Measurements from ENCODE around the gene TNFRSF4.

The TNFRSF4 gene

GRCh38 chr1:1165485-1165884, 48.5 kb downstream of the TNFRSF4 start:
- no peak for DNase-seq
- H3K4me1 ChIP-seq (ENCODE audit: insufficient read depth, low read length): no peaks in the 10 kb centered on the region
- H3K4me3 ChIP-seq (ENCODE audit: low read depth in 1 of 2, low read length in 2 of 2): no peak overlapping the region
- no peak for ATAC-seq (ENCODE audit: insufficient read depth, low read depth)
- TF ChIP-seq CTCF (IDR thresholded peaks at IDR 0.05; ENCODE audit: borderline replicate concordance, extremely low read depth, low read length, poor library complexity, severe bottlenecking) (no peak), EZH2 (IDR thresholded peaks at IDR 0.05; ENCODE audit: borderline replicate concordance, low read depth, low read length, severe bottlenecking) (no peak)
- H4K20me1 ChIP-seq (ENCODE audit: insufficient read depth, low read length): peaks cover 2% of the 10 kb centered on the region; the same call in 1 of the 2 replicates
- H3K27me3 ChIP-seq (ENCODE audit: insufficient read depth, low read length, poor library complexity): peaks cover 3% of the 10 kb centered on the region
- H3K9me3 ChIP-seq (ENCODE audit: insufficient read depth, low read length, severe bottlenecking): no peaks in the 10 kb centered on the region
- no peak overlapping the region for H3K9ac ChIP-seq (ENCODE audit: low read depth, low read length)
- no peaks in the 10 kb centered on the region for H3K36me3 ChIP-seq (ENCODE audit: insufficient read depth, low read length)
- H3K27ac ChIP-seq (ENCODE audit: low read length): no peak overlapping the region
- H3K79me2 ChIP-seq (ENCODE audit: insufficient read depth, low read length): no peaks in the 10 kb centered on the region
- no peak overlapping the region for H3K4me2 ChIP-seq (ENCODE audit: insufficient read depth, low read length)
- H2AFZ ChIP-seq (ENCODE audit: low read depth, low read length): no peak overlapping the region

- no peak overlapping the region for H3K4me2 ChIP-seq (ENCODE audit: insufficient read depth, low read length)
Observed at GRCh38 chr1:1164701-1165451, 49.1 kb downstream of the TNFRSF4 start.

GRCh38 chr1:1164361-1164700, 49.6 kb downstream of the TNFRSF4 start:
- Histone ChIP-seq H3K4me1 (ENCODE audit: insufficient read depth, low read length) (no peaks in the 10 kb centered on the region), H3K79me2 (ENCODE audit: insufficient read depth, low read length) (no peaks in the 10 kb centered on the region), H3K4me3 (ENCODE audit: low read depth in 1 of 2, low read length in 2 of 2) (no peak overlapping the region), H3K27ac (ENCODE audit: low read length) (no peak overlapping the region), H3K4me2 (ENCODE audit: insufficient read depth, low read length) (no peak overlapping the region), H3K36me3 (ENCODE audit: insufficient read depth, low read length) (no peaks in the 10 kb centered on the region), H2AFZ (ENCODE audit: low read depth, low read length) (no peak overlapping the region), H4K20me1 (ENCODE audit: insufficient read depth, low read length) (no peaks in the 10 kb centered on the region), H3K9ac (ENCODE audit: low read depth, low read length) (no peak overlapping the region), H3K9me3 (ENCODE audit: insufficient read depth, low read length, severe bottlenecking) (no peaks in the 10 kb centered on the region), H3K27me3 (ENCODE audit: insufficient read depth, low read length, poor library complexity) (no peaks in the 10 kb centered on the region)
- ATAC-seq (ENCODE audit: insufficient read depth, low read depth) (no peak), DNase-seq (no peak)
- TF ChIP-seq CTCF (IDR thresholded peaks at IDR 0.05; ENCODE audit: borderline replicate concordance, extremely low read depth, low read length, poor library complexity, severe bottlenecking) (no peak), EZH2 (IDR thresholded peaks at IDR 0.05; ENCODE audit: borderline replicate concordance, low read depth, low read length, severe bottlenecking) (no peak)

More at GRCh38 chr1:1164701-1165451, 49.1 kb downstream of the TNFRSF4 start:
- H4K20me1 ChIP-seq (ENCODE audit: insufficient read depth, low read length): no peaks in the 10 kb centered on the region; the same call in 1 of the 2 replicates
- no peaks in the 10 kb centered on the region for H3K79me2 ChIP-seq (ENCODE audit: insufficient read depth, low read length)
- H3K4me3 ChIP-seq (ENCODE audit: low read depth in 1 of 2, low read length in 2 of 2): no peak overlapping the region
- no peaks in the 10 kb centered on the region for H3K27me3 ChIP-seq (ENCODE audit: insufficient read depth, low read length, poor library complexity)
- H2AFZ ChIP-seq (ENCODE audit: low read depth, low read length): no peak overlapping the region
- H3K9me3 ChIP-seq (ENCODE audit: insufficient read depth, low read length, severe bottlenecking): no peaks in the 10 kb centered on the region
- H3K27ac ChIP-seq (ENCODE audit: low read length): no peak overlapping the region
- no peaks in the 10 kb centered on the region for H3K36me3 ChIP-seq (ENCODE audit: insufficient read depth, low read length)
- no peaks in the 10 kb centered on the region for H3K4me1 ChIP-seq (ENCODE audit: insufficient read depth, low read length)
- H3K9ac ChIP-seq (ENCODE audit: low read depth, low read length): no peak overlapping the region
- no peak for DNase-seq
- ATAC-seq (ENCODE audit: insufficient read depth, low read depth): no peak
- TF ChIP-seq EZH2 (IDR thresholded peaks at IDR 0.05; ENCODE audit: borderline replicate concordance, low read depth, low read length, severe bottlenecking): no peak
- no peak for TF ChIP-seq CTCF (IDR thresholded peaks at IDR 0.05; ENCODE audit: borderline replicate concordance, extremely low read depth, low read length, poor library complexity, severe bottlenecking)

All from DND-41 (cell line).